ENCODE data around the gene SMARCC1.
"Not testable (repeated sequence)": the region's sequence is repeated elsewhere in the genome, so short reads cannot be mapped to it uniquely, and the experiment has no call there.

The SMARCC1 gene

GRCh38 chr3:47766186-47766585 lies 15.5 kb downstream of the SMARCC1 start:
- no peak for DNase-seq

GRCh38 chr3:47762233-47762632 lies 19.5 kb downstream of the SMARCC1 start:
- no peak for DNase-seq

DNA sequence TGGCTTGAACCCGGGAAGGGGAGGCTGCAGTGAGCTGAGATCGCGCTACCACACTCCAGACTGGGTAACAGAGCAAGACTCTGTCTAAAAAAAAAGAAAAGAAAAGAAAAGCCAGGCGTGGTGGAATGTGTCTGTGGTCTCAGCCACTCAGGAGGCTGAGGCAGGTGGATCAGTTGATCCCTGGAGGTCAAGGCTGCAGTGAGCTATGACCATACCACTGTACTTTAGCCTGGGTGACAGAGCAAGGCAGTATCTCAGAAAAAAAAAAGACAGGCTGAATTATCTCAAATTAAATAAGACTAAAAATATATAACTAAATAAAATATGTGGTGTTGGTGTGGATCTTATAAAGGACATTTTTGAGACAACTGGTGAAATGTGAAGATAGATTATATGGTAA lies 20.6 kb downstream of the SMARCC1 start:
- no peak for DNase-seq

DNA sequence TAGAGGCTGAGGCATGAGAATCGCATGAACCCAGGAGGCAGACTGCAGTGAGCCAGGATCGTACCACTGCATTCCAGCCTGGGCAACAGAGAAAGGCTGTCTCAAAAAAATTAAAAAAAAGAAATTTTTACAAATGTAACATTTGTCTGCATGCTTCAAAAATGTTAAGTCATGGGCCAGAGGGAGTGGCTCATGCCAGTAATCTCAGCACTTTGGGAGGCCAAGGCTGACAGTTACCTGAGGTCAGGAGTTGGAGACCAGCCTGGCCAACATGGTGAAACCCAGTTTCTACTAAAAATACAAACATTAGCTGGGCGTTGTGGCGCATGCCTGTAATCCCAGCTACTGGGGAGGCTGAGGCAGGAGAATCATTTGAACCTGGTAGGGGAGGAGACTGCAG lies 21.5 kb downstream of the SMARCC1 start:
- not testable (repeated sequence) for DNase-seq

DNA sequence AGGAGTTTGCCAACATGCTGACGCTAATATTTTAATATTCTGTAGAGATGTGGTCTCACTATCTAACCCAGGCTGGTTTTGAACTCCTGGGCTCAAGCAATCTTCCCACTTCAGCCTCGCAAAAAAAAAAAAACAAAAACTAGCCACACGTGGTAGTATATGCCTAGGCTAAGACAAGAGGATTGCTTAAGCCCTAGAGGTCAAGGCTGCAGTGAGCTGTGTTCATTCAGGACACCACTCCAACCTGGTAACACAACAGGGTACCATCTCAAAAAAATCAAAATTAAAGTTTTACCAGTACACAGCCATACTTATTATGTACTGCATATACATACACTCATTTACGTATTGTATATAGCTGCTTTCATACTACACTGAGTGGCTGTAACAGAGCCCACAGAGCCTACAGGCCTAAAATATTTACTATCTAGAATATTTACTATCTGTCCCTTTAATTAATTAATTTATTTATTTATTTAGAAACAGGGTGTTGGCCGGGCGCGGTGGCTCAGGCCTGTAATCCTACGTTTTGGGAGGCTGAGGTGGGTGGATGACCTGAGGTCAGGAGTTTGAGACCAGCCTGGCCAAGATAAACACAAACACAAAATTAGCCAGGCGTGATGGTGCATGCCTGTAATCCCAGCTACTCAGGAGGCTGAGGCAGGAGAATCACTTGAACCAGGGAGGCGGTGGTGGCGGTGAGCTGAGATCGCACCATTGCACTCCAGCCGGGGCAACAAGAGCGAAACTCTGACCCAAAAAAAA lies 23.2 kb downstream of the SMARCC1 start:
- DNase-seq = no peak

DNA sequence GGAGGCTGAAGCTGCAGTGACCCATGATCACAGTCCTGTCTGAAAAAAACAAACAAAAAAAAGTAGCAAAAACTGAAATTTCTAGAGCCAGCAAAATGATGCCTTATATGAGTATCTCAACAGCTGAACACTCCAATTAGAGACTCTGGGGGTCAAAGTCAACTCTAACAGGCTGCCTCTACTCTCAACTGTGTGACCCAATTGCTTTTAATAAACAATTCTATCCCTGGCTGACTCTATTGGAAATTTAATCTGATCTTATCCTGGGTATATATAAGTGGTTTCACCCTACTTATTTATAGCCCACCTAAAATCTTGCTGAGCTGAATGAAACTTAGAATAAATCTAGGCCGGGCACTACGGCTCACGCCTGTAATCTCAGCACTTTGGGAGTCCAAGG lies 29.0 kb downstream of the SMARCC1 start:
- DNase-seq = no peak

- DNase-seq = not testable (repeated sequence)
Measured at GRCh38 chr3:47750811-47751354, 30.8 kb downstream of the SMARCC1 start.

- no peak for DNase-seq
Measured at GRCh38 chr3:47747558-47747957, 34.1 kb downstream of the SMARCC1 start.

GRCh38 chr3:47746264-47746663 lies 35.4 kb downstream of the SMARCC1 start:
- no peak for DNase-seq

- DNase-seq = no peak
Measured at GRCh38 chr3:47743855-47744254, 37.8 kb downstream of the SMARCC1 start.

DNA sequence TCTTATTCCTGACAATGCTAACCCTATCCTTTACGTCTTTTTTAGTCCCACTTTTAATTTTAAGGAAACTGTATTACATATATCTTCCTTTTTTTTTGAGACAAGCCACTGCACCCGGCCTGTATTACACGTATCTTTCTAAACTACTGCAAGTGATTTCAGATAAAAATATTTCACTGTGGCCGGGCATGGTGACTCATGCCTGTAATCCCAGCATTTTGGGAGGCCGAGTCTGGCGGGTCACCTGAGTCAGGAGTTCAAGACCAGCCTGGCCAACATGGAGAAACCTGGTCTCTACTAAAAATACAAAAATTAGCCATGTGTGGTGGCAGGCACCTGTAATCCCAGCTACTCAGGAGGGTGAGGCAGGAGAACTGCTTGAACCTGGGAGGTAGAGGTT lies 38.3 kb downstream of the SMARCC1 start:
- DNase-seq = not testable (repeated sequence)

GRCh38 chr3:47741925-47742324 lies 39.8 kb downstream of the SMARCC1 start:
- DNase-seq = no peak

- DNase-seq = no peak
Measured at GRCh38 chr3:47732143-47732542, 49.5 kb downstream of the SMARCC1 start.

- DNase-seq = no peak
Measured at GRCh38 chr3:47731061-47731460, 50.6 kb downstream of the SMARCC1 start.

GRCh38 chr3:47722859-47723258 lies 58.8 kb downstream of the SMARCC1 start:
- DNase-seq = no peak

DNA sequence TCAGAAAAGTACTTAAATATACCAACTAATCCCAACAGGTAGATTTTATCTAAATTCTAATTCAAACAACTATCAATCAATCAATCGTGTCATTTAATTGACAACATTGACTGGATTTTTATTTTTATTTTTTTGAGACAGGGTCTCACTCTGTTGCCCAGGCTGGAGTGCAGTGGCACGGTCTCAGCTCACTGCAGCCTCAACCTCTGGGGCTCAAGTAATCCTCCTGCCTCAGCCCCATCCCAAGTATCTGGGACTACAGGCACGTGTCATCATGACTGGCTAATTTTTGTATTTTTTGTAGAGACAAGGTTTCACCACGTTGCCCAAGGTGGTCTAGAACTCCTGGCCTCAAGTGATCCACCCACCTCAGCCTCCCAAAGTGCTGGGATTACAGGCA lies 64.2 kb downstream of the SMARCC1 start:
- not testable (repeated sequence) for DNase-seq

DNA sequence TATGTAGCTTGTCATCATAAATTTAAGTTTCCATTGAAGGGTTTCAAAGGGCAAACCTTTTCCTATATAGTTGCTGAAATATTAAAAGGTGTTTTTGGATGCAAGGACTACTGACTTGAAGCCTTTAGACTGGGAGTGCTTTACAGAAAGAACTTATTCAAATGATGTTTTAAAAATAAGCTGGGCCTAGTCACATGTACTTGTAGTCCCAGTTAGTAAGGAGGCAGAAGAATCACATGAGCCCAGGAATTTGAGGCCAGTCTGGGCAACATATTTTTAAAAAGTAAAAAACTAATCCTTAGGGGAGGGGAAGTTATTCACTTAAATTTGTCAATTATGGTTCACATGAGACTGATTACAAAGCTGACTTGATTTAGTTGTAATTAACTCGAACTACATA lies 65.0 kb downstream of the SMARCC1 start:
- DNase-seq = no peak

DNA sequence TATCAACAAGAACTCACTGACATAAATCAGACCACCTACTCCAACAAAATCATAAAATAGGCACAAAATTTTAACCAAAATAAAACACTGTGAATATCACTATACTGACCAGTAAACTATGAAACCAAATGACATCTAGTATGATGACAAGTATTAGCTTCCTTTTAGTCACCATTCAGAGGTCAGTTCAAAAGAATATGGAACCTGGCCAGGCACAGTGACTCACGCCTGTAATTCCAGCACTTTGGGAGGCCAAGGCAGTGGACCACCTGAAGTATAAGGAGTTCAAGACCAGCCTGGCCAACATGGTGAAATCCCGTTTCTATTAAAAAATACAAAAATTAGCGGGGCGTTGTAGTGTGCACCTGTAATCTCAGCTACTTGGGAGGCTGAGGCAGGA lies 65.8 kb downstream of the SMARCC1 start:
- DNase-seq = no peak

DNA sequence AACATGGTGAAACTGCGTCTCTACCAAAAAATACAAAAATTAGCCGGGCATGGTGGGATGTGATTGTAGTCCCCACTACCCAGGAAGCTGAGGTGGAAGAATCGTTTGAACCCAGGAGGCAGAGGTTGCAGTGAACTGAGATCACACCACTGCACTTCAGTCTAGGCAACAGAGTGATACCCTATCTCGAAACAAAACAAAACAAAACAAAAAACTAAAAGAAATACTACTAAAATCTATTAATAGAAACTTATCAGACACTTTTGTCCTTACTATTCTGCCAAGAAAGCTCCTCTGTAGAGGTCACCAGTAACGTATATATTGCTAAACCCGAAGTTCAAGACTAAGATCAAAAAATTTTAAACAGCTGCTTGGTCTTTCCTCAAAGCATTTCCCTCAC lies 67.1 kb downstream of the SMARCC1 start:
- DNase-seq = no peak

- no peak for DNase-seq
Measured at GRCh38 chr3:47713655-47714054, 68.0 kb downstream of the SMARCC1 start.

DNA sequence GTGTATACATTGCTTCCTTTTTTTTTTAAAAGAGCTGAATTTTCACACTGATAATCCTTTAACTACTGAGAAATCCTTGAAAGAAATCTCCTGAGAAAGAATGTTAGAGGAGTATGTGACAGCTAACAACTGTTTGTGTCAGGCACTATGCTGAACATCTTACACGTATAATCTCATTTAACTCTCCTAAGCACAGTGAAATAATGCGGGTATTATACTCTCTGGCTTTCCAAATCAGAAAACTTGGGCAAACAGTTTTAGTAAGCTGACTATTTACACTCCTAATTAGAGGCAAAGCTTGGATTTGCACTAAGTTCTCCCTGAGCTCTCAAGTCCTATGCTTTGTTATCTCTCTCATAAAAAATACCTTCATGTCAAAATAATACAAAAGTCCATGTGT lies 69.3 kb downstream of the SMARCC1 start:
- no peak for DNase-seq

DNA sequence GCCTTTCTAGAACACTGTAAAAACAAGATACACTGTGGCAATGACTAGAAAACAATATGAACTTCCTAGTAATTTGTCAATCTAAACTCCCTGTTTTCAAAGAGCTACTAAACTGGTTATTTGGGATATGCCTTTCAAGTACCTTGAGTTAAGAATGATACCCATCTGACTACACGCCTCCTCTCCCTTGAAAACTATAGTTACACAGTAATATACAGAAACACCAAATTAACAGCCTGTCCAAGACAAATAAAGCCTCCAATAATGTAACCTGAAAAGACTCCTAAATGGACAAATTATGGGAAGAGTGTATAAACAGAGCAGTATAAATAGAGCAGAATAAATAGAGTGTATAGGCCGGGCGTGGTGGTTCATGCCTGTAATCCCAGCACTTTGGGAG lies 70.1 kb downstream of the SMARCC1 start:
- DNase-seq = no peak

GRCh38 chr3:47705391-47705790 lies 76.3 kb downstream of the SMARCC1 start:
- no peak for DNase-seq

- no peak for DNase-seq
Measured at GRCh38 chr3:47704237-47704612, 77.5 kb downstream of the SMARCC1 start.

- DNase-seq = no peak
Measured at GRCh38 chr3:47701388-47701787, 80.3 kb downstream of the SMARCC1 start.
